ENCODE results near the gene NUDC.

NUDC gene

DNA sequence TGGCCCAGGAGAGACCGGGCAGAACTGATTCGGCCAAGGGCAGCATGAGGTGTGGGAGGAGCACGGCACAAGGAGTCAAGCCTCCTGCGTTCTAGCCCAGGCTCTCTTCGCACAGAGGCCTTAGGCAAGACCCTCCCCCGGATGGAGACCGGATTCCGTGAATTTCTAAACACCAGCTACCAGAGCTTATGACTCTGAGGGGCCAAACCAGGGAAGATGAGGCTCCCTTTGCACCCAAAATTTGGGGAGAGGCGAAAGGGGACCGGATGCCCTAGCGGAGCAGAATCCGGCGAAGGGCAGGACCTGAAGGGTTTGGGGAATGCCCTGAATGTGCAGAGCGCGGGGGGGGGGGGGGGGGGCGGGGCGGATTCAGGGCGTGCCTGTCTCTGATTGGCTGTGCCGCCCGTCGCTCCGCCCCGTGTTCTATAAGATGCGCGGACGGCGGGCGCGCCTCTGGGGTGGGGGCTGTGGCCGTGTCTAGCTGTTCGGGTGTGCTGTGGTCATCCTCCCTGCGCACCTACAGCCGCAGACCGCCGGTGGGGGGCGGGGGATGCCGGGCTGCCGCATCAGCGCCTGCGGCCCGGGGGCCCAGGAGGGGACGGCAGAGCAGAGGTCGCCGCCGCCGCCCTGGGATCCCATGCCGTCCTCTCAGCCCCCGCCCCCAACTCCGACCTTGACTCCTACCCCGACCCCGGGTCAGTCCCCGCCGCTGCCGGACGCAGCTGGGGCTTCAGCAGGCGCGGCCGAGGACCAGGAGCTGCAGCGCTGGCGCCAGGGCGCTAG lies 71.9 kb downstream of the NUDC start, which contains the start of gene TRNP1:
Gene TRNP1, plus strand, starts transcription at position 456 of the 783 bp plus-strand sequence. Its CDS starts 95 bp downstream, at position 551.
- DNase-seq, result peak; percentile 55

DNA sequence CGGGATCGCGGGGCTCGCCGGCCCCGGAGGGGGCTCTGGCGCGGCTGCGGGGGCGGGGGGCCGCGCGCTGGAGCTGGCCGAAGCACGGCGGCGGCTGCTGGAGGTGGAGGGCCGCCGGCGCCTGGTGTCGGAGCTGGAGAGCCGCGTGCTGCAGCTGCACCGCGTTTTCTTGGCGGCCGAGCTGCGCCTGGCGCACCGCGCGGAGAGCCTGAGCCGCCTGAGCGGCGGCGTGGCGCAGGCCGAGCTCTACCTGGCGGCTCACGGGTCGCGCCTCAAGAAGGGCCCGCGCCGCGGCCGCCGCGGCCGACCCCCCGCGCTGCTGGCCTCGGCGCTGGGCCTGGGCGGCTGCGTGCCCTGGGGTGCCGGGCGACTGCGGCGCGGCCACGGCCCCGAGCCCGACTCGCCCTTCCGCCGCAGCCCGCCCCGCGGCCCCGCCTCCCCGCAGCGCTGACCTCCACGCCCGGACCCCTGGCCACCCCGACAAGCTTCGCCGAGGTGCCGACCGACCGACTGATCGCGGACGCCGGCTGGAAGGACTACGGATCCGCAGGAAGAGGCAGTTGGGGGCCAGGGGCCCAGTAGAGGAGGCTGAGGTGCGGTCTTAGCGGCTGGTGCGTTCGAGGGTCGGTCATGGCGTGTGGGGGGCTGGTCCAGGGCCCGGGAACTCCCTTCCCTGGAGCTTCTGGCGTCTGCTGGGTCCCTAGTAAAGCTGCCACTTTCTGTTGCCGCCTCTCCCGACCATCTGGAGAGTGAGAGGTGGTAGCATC lies 72.7 kb downstream of the NUDC start:
- DNase-seq, result no peak

DNA sequence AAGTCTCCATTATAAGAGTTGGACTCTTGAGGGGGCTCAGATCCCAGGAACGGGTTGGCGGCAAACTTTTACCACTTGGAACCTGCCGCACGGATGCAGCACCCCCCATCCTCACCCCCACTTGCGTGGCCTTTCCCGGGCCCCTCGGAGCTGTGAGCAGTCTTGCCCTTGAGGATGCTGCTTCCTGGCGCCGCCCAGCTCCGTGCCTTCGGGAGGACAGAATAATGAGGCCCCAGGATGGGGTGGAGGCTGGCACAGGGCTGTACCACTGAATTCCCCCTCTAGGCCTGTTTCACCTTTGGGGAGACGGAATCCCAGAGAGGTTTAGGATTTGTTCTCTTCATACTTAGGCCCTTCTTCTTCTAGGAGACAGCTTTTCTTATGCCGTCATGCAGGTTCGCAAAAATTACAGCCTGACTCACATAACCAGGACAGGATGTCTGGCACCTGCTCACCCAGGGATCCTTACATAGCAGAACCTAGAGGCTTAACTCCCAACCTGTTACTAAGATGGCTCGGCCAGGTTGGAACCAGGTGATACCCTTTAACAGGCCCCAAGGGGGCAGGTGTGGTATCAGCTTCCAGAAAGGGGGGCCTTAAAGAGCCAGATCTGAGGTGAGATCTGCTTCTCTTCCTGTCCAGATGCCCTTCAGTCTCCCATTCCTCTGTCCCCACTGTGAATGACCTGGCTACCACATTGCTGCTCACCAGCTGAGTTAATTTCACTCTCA lies 73.4 kb downstream of the NUDC start:
- DNase-seq, result no peak

DNA sequence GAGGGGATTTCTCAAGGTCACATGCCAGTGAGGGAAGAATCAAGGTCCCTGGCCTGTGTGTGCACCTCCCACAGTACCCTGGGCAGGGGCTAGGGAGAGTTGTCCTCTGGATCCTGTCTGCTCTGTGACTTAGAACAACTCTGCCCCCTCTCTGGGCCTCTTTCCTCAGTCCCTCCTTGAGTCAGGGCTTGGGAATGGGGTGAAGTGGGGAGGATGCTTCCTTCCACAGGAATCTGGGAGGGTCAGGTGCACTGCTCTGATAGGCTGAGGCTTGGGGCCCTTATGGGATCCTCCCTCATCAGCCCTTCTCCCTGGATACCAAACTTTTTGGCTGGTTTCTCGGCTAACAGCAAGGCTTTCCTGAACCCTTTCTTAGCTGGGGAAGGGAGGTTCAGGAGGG lies 74.5 kb downstream of the NUDC start:
- DNase-seq, result no peak
